Keratinocyte (primary cell): ENCODE measurements around the gene CTNNBL1.

Source experiments
- EZH2 ChIP-seq: IDR thresholded peaks from one replicate; pipeline ENCODE4 v1.6.1; 2012; ENCODE audit warnings: inconsistent platforms, mild to moderate bottlenecking, low read length, moderate library complexity
- TF ChIP-seq, protein P1 (sequence below), 3 experiments: IDR thresholded peaks in 1 of 3; conservative IDR thresholded peaks in 1 of 3; optimal IDR thresholded peaks in 1 of 3; 2 replicates in 2 of 3; 3 replicates in 1 of 3; pipeline versions ENCODE3 to v1.5.1; 2011; ENCODE audit warnings: low read length in 3 of 3, mild to moderate bottlenecking in 3 of 3, moderate library complexity in 2 of 3, control low read depth in 1 of 3, inconsistent platforms in 1 of 3; ENCODE audit not compliant: insufficient read depth in 2 of 3; ENCODE audit errors: extremely low read depth in 1 of 3

DNA sequence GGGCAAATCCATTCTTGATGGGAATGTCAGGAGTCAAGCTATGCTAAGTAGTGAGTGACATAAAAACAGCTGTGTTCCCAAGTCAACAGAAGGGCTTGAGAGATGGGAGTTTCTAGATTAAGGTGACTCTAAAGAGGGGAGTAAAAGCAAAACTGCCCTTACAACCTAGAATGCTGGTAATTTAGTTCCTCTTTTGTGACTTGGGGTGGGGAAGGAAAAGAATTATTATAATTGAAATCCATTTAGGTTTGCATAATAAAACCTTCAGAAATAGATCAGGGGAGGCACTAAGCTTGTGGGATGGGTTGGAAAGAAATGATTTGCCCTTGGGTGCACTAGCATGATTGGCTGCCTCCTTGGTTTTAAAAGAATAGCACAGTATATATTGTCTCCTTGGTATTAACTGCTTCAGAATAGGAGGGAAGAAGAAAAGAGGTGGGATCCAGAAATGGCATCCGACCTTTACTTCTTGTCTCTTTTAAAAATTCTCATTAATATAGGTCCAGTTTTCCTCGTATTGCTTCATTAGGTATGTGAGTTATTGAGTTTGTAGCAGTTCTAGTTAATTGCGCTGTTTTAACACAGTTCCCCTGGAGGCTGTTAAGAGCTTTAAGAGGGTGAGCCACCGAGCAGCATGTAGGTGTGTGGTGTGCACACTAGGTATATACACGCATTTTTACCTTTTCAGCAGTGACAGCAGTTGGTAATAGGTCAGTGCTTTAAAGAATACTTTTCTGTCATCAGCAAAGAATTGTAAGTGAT lies 113.8 kb downstream of the CTNNBL1 start:
- TF ChIP-seq, protein P1, sequence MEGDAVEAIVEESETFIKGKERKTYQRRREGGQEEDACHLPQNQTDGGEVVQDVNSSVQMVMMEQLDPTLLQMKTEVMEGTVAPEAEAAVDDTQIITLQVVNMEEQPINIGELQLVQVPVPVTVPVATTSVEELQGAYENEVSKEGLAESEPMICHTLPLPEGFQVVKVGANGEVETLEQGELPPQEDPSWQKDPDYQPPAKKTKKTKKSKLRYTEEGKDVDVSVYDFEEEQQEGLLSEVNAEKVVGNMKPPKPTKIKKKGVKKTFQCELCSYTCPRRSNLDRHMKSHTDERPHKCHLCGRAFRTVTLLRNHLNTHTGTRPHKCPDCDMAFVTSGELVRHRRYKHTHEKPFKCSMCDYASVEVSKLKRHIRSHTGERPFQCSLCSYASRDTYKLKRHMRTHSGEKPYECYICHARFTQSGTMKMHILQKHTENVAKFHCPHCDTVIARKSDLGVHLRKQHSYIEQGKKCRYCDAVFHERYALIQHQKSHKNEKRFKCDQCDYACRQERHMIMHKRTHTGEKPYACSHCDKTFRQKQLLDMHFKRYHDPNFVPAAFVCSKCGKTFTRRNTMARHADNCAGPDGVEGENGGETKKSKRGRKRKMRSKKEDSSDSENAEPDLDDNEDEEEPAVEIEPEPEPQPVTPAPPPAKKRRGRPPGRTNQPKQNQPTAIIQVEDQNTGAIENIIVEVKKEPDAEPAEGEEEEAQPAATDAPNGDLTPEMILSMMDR (optimal IDR thresholded peaks at IDR 0.05 in 1 of 3, IDR thresholded peaks at IDR 0.05 in 1 of 3, conservative IDR thresholded peaks at IDR 0.05 in 1 of 3; ENCODE audit: extremely low read depth in 1 of 3, insufficient read depth in 2 of 3, low read length in 3 of 3), result no peak
- TF ChIP-seq EZH2, result no peak
